ENCODE results near the gene TEKTIP1.

DNA sequence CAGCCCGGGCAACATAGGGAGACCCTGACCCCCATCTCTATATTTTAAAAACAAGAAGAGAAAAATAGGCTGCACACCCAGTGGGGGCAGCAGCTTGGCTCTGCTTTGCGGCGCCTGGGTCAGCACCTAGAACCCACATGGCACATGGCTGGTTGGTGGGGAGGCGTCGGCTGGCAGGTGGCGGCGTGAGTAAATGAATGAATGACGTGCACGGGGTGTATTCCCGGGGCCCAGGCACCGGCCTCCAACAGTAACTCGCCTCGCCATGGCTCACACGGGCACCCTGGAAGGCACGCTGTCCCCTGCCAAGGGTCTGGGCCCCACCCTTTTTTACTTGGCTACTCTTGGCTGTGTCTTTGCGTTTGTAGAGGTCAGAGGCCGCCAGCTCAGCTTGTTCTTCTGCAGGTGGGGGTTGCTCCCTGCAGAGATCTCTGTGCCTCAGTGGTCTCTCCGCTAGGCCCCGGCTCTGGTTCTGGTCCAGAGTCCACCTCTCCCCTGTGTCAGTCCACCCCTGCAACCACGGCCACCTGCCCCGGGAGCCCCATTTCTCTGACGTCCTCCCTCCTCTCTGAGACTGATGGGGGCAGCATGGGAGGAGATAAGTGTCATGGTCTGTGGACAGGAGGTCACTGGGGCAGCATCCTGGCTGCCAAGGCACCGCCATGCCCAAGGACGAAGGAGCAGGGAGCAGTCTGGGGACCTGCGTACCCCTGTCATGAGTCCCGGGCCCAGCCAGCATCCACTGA, 27.3 kb upstream of the TEKTIP1 start:
- TF ChIP-seq, protein P1, sequence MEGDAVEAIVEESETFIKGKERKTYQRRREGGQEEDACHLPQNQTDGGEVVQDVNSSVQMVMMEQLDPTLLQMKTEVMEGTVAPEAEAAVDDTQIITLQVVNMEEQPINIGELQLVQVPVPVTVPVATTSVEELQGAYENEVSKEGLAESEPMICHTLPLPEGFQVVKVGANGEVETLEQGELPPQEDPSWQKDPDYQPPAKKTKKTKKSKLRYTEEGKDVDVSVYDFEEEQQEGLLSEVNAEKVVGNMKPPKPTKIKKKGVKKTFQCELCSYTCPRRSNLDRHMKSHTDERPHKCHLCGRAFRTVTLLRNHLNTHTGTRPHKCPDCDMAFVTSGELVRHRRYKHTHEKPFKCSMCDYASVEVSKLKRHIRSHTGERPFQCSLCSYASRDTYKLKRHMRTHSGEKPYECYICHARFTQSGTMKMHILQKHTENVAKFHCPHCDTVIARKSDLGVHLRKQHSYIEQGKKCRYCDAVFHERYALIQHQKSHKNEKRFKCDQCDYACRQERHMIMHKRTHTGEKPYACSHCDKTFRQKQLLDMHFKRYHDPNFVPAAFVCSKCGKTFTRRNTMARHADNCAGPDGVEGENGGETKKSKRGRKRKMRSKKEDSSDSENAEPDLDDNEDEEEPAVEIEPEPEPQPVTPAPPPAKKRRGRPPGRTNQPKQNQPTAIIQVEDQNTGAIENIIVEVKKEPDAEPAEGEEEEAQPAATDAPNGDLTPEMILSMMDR (IDR thresholded peaks at IDR 0.05; ENCODE audit: poor library complexity, severe bottlenecking): no peak
- no peak for TF ChIP-seq EP300 (conservative IDR thresholded peaks at IDR 0.05; ENCODE audit: poor library complexity, severe bottlenecking)

Measured in neural cell (in vitro differentiated cells).